HEK293 (cell line): ENCODE measurements around the gene GPR18.

Source experiments
- CTCF ChIP-seq: fragments of 450-650 bp; formaldehyde crosslinking; IDR thresholded peaks from 2 replicates; pipeline ENCODE4 v1.5.1; 2016; ENCODE audit warnings: missing biosample characterization, missing genetic modification characterization
- PRDM4 ChIP-seq: fragments of 450-650 bp; formaldehyde crosslinking; IDR thresholded peaks from 2 replicates; pipeline ENCODE4 v1.5.1; 2017; ENCODE audit warnings: missing biosample characterization, missing genetic modification characterization
- REPIN1 ChIP-seq: fragments of 450-650 bp; formaldehyde crosslinking; IDR thresholded peaks from 2 replicates; pipeline ENCODE4 v1.5.1; 2017; ENCODE audit warnings: missing biosample characterization, missing genetic modification characterization, low read depth
- ZNF10 ChIP-seq: fragments of 450-650 bp; formaldehyde crosslinking; IDR thresholded peaks from 2 replicates; pipeline ENCODE4 v1.5.1; 2017; ENCODE audit warnings: missing biosample characterization, missing genetic modification characterization
- ZNF670 ChIP-seq: fragments of 450-650 bp; formaldehyde crosslinking; IDR thresholded peaks from 2 replicates; pipeline ENCODE4 v1.5.1; 2016; ENCODE audit warnings: missing biosample characterization, missing genetic modification characterization, low read depth
- ZNF707 ChIP-seq: fragments of 450-650 bp; formaldehyde crosslinking; IDR thresholded peaks from 2 replicates; pipeline ENCODE4 v1.5.1; 2016; ENCODE audit warnings: missing biosample characterization, missing genetic modification characterization
- ZNF837 ChIP-seq: fragments of 450-650 bp; formaldehyde crosslinking; IDR thresholded peaks from 2 replicates; pipeline ENCODE4 v1.5.1; 2016; ENCODE audit warnings: missing biosample characterization, missing genetic modification characterization
- TF ChIP-seq, protein P1 (sequence below): fragments of 450-650 bp; formaldehyde crosslinking; IDR thresholded peaks from 2 replicates; pipeline ENCODE4 v1.5.1; 2016; ENCODE audit warnings: missing biosample characterization, missing genetic modification characterization

GRCh38 chr13:99228737-99229691 lies 29.2 kb downstream of the GPR18 start:
- TF ChIP-seq CTCF (tag by site-specific recombination) (no peak), PRDM4 (no peak), REPIN1 (tag by site-specific recombination) (no peak), ZNF670 (tag by site-specific recombination) (no peak), ZNF10 (no peak), ZNF837 (no peak), ZNF707 (no peak)
- TF ChIP-seq, protein P1, sequence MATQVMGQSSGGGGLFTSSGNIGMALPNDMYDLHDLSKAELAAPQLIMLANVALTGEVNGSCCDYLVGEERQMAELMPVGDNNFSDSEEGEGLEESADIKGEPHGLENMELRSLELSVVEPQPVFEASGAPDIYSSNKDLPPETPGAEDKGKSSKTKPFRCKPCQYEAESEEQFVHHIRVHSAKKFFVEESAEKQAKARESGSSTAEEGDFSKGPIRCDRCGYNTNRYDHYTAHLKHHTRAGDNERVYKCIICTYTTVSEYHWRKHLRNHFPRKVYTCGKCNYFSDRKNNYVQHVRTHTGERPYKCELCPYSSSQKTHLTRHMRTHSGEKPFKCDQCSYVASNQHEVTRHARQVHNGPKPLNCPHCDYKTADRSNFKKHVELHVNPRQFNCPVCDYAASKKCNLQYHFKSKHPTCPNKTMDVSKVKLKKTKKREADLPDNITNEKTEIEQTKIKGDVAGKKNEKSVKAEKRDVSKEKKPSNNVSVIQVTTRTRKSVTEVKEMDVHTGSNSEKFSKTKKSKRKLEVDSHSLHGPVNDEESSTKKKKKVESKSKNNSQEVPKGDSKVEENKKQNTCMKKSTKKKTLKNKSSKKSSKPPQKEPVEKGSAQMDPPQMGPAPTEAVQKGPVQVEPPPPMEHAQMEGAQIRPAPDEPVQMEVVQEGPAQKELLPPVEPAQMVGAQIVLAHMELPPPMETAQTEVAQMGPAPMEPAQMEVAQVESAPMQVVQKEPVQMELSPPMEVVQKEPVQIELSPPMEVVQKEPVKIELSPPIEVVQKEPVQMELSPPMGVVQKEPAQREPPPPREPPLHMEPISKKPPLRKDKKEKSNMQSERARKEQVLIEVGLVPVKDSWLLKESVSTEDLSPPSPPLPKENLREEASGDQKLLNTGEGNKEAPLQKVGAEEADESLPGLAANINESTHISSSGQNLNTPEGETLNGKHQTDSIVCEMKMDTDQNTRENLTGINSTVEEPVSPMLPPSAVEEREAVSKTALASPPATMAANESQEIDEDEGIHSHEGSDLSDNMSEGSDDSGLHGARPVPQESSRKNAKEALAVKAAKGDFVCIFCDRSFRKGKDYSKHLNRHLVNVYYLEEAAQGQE (tag by site-specific recombination): no peak
